ENCODE measurements around the gene FAM217B.

The FAM217B gene, protein sequence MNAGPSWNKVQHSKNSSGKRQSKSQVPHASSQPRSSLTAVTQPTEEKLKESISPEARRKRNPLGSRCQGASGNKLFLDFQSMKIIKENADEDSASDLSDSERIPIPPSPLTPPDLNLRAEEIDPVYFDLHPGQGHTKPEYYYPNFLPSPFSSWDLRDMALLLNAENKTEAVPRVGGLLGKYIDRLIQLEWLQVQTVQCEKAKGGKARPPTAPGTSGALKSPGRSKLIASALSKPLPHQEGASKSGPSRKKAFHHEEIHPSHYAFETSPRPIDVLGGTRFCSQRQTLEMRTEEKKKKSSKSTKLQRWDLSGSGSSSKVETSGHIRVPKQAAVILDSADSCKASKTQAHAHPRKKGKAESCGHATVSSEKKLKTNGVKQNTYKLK

DNA sequence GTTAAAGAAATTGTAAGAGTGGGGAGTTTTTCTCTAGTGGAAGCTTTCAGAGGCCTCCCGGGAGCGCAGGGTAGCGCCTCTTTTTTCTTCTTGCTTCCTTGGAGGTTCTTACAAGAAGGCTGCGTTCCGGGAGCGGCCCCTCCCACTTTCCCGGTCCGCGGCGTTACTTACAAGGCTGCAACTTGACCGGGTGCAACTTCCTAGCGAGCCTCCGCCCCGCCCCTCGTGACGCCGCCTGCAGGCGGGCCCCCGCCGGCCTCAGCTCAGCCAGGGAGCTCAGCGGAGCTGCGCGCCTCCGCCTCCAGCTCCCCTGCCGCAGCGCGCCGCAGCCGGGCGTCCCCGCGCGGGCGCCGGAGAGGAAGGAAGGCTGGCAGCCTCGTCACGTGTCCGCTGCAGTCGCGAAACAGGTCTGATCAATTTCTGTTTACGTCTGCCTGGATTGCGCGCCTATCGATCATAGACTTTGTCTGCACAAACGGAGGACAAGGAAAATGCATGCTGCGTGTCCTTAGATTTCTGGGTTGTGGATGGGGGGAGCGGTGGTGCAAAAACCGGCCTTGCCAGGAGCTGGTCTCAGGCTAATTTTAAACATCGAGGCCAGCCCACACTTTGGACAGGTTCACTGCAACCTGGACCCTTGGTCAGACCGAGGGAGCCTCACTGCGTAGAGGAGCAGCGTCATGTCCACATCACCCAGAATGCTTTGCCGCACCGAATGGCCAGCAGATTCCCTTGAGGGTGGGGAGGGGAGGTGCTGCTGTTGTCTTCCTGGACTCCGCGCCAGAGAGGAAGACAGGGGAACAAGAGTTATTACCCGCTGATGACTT is at the start of gene FAM217B, which contains the start of gene PPP1R3D:
TSS of gene FAM217B (plus strand) at position 261 of the 827 bp plus-strand sequence. CDS start 3,555 bp downstream, outside the sequence.
TSS of gene PPP1R3D (minus strand) at position 177 of the 827 bp plus-strand sequence. CDS start 374 bp downstream, outside the sequence.
- peak; percentile 79 for DNase-seq

DNA sequence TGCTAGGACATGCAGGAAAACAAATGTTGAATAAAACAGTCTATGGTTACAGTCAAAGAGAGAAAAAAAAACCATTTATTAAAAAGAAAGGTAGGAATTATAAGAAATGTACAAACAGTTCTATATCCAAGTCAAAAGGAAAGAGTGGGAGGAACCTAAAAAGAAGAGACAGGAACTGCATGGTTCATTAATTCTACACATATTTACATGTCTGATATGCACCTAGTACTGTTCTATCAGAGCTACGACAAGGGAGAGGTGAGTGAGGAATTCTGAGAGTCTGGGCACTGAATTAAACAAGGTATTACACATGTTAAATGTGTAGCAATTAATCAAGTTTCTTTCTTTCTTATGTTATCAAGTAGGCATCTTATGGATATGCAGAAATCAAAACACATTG is 48.6 kb upstream of the FAM217B start:
- no peak for DNase-seq

DNA sequence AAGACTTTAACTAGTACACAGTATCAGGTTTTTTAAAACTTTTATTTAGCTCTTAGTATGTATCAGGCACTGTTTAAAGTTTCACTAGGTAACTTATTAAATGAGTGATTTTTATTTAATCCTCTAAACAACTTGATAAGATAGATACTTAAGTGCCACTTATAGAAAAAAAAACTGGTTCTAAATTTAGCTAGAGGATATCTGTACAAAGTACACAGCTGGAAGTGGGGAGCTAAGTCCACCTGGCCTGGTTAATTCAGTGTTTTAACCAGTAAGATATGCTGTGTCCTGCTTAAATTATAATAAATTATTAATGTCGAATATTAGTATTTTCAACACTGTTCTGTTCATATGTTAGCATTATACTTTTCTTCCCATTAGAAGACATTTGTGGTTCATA is 44.3 kb upstream of the FAM217B start:
- no peak for DNase-seq

DNA sequence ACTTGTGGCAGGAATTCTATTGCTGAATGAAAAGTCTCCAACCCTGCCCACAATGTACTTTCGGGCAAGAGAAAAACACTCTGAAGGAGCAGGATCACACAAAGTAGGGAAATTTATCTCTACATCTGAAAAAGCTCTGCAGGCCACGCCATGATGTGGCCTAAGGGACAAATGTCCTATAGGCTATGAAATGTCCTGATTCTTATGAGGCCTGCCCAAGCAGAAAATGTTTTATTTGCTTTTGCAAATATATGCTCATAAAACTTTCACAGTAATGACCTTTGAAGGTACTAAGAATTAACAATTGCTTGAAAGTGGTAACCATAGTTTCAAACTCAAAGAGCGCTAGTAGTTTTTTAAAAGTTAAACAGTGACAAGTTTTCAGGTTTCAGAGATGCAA is 37.7 kb upstream of the FAM217B start:
- DNase-seq: no peak

DNA sequence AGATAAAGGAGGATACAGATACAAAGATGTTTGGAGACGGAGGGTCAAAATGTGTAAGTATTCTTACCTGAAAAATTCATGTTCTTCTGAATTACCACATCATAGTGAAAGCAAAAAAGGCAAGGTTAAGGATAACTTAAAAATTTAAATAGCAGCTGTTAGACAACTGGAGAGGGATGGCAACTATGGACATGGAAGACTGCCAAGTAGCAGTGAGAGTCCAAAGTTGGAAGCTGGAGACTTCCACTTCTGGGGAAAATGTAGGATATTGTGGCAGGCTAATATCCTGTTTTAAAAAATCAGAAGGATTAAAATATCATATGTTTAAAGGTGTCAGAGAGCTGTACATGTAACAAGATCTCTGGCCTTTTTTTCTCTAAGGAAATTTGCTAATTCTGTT is 36.6 kb upstream of the FAM217B start:
- no peak for DNase-seq

DNA sequence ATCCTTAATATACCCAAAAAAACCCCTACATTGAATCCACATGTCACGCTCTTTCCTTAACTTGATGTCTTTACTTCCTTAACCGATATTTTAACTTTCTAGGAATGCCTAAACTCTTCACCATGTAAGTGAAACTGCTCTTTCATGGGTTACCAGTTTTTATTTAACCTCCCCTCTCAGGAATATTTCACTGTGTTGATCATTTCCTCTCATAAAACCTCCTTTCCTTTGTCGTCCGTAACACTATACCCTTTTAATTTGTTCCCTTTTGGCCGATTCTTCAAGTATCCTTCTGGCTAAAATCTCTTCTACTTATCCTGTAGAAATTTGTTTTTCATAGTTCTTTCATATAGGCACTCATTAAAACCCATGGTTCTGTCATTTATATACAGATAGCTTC is 31.3 kb upstream of the FAM217B start:
- no peak for DNase-seq

DNA sequence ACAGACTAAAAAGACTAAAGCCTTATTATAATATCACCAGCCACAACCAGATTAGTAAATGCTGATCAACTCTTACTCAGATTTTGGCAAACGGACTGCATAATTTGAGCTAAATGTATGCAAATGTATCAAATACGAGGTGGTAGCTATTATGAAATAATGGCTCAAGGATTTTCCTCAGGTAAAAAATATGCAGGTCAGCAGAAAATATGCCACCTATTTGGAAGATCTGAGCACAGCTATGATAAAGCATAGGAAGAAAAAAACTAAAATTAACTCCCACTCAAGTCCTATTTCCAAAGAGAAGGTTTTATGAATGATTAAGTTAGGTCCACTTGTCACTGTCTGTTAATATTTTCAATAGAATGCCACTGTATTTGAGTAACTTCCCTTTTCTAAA is 29.1 kb upstream of the FAM217B start:
- no peak for DNase-seq

DNA sequence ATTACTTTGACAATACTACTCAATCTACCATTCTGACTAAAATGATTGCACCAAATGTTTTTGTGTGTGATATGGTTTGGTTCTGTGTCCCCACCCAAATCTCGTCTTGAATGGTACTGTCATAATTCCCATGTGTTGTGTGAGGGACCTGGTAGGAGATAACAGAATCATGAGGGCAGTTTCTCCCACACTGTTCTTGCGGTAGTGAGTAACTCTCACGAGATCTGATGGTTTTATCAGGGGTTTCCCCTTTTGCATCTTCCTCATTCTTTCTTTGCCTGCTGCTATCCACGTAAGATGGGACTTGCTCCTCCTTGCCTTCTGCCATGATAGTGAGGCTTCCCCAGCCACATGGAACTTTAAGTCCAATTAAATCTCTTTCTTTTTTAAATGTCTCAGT is 27.6 kb upstream of the FAM217B start:
- DNase-seq: no peak

DNA sequence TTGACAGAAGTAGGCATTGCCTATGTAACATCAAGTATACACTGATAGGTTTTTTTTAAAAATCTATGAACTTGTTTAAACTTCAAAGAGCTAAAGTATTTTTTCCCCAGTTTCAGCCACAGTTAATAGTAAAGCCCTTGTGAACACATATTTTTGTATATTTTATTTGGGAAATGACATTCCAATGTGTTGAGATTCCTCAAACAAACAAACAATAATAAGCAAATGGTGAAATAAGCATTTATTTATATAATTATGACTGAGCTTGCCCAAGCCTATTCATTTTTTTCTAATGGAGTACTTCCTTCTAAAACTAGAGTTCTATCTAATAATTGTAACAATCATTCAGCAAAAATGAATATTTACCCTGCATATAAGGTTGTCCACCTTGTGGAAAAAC is 19.2 kb upstream of the FAM217B start:
- no peak for DNase-seq

DNA sequence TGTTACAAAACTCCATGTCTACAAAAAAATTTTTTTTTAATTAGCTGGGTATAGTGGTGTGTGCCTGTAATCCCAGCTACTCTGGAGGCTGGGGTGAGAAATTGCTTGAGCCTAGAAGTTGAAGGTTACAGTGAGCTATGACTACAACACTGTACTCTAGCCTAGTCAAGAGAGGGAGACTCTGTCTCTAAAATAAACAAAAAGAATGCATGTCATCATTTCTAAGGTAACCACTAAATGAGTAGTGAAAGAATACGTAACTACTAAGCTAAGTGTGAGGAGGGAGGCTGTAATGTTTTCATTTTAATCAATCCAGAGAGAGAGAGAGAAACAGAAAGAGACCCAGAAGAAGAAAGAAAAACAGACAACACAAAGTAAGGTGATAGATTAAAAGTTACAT is 16.7 kb upstream of the FAM217B start:
- no peak for DNase-seq

DNA sequence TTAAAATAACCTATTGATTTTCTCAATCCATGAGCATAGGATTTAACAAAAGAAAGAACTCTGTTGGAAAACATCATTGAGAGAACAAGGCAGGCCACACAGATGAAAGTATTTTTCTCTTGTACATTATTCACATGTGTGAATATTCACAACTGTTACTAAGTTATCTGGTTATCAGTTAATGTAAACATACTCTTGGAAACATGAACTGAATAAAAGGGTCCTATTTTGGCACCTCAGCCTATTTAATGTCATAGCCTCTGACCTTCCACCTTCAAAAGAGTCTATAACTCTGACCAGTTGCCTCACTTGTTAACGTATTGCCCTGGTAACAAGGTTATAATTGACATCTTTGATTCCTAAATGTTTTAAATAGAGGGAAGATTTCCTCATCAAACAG is 14.8 kb upstream of the FAM217B start:
- DNase-seq: no peak

DNA sequence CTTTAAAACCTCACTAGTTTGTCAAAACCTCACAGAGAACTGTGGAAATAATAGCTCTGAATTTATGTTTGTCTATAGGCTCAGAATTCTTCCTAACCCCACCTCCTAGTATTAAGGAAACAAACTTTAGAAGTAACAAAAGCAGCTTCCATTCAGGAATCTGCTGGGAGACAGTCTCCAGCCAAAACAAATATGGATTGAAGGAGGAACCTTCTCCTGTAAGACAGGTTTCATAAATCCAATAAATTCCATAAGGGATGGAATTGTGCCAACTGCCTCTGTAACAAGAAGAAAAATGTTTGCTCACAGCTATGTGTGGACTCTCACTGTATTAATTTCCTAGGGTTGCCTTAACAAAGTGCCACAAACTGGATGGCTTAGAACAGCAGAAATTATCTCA is 14.3 kb upstream of the FAM217B start:
- DNase-seq: no peak

DNA sequence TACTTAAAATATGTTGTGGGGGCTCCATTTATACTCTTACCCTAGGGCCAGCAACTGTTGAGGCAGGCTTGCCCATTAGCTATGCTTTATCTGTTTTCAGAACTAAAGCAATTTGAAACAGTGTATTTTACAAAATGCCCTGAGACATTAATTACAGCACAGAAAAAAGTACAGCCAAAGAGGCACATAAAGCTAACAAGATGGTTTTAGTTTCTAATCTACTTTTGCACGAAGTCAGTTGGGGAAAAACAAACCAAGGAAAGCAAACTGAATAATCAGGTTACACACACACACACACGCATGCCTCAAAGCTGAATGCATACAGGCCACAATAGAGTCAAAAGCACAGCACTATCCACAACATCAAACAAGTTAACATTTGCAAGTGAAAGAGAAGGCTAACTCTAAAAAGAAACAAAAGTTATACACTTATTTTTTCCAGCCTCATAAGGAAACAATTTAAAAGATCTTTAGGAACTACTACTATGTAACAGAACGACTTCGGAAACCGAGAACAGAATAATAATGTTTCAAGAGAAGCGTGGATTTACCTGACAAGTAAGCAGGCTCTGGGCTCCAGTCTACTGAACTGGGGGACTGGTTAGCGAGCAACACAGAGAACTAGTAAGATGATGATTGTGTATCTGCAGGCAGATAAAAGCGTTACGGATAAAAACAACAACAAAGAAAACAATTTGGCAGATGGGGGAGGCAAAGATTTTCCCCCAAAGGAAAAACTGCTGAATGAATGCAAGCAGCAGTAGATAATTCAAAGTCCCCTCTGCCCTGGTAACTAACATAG is 8.5 kb upstream of the FAM217B start:
- DNase-seq: no peak

DNA sequence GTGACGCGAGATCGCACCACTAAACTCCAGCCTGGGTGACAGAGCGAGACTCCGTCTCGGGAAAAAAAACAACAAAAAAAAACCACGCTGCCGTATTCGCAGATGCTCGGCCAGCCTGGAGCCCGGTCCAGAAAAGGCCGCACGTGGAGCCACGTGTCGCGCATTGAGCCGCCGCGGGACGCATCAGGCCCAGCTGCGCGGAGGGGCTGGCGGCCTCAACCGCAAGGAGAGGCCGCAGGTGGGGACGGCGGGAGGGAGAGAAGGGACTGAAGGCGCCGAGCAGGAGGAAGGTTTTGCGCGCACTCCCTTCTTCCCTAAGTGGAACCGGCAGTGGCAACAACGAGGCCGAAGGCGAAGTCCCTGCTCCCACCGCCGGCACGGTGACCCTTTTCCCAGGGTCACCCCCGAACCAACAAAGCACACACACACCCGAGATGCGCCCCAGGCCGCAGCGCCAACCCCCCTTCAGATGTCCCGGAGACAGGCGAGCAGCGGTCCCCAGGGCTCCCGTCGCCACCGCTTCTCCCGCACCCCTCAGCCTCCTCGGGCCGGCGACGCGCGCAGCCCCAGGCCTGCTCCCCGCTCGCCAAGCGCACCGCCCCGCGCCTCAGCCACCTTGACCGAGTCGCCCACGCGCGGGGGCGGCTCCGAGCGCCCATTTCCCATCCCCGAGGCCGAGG is 7.4 kb upstream of the FAM217B start:
- DNase-seq: no peak

DNA sequence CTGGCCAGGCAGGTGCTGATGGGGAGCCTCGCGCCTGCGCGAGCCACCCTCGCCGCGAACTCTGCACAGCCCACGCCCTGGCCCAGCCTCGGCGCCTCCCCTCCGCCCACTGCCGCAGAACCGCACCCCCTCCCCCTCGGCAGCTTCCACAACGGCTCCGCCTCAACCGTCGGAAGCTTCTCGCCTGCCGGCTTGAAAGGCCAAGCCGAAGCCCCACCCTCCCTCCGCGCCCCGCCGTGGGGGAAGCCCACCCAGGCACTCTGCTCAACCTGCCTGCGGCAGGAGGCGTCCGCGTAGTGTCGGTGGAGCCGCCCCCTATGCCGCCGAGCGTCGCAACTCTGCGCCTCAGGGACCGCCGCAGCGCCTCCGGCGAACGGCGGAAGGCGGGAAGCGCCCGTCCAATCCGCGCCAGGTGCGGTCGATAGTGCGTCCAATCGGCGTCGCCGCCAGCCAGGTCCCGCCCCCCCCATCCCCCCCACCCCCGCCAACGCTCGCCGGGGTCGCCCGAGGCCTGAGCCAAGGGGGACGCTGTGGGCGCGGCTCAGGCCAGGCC is 6.8 kb upstream of the FAM217B start, which contains the start of gene SYCP2:
TSS of gene SYCP2 (minus strand) at position 342 of the 553 bp plus-strand sequence. CDS start 11,224 bp downstream, outside the sequence.
- DNase-seq: peak; percentile 53

DNA sequence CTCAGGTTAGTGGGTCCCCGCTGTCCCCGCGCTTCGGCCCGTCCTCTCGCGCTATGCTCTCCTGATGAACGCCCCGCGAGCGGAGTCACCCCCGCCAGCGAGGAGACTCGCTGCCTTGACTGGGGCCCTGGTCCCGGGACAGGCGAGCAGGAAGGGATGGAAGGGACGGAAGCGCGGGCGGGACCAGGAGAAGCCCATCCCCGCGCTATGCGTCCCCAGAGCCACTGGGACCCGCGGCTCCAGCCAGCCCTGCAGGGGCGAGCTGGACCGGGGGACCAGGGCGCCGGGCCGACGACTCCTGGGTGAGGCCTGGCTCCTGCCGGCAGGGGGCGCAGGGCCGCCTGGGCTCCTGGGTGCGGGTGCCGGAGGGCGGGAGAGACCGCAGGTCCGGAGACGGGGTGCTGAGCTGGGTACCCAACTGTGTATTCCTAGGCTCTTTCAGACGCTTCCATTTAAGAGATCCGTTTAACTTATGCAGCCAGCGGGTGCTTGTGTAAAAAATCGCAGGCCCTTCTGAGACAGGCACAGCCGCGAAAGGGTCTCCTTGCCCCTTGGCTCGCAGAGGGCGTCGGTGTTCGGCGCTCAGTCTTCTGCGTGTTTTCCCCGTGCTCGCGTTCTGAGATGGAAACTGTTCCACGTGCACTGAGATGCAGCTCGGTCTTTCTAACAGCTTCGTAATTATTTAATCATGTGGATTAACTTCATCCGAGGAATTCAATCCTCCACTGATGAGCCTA is 6.2 kb upstream of the FAM217B start:
- peak; percentile 71 for DNase-seq

DNA sequence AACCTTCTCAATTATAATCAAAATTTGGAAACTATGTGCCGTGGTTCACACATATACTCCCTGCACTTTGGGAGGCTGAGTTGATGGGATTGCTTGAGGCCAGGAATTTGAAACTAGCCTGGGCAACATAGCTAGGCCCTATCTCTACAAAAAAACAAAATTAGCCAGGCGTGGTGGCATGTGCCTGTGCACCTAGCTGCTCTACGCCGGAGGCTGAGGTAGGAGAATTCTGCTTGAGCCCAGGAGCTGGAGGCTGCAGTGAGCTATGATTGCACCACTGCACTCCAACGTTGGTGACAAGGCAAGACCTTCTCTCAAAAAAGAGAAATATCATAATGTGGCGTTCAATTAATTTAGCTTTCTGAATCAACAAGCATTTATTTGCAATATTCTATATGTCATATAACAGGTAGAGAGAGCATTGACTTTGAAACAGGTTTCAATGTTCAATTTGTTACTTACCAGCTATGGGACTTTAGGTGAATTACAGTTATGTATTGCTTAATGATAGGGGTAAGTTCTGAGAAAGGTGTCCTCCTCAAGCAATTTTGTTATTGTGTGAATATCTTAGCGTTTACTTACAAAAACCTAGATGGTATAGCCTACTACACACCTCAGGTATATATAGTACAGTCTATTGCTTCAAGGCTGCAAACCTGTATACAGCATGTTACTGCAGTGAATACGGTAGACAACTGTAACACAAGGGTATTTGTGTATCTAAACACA is 4.6 kb upstream of the FAM217B start:
- DNase-seq: no peak

DNA sequence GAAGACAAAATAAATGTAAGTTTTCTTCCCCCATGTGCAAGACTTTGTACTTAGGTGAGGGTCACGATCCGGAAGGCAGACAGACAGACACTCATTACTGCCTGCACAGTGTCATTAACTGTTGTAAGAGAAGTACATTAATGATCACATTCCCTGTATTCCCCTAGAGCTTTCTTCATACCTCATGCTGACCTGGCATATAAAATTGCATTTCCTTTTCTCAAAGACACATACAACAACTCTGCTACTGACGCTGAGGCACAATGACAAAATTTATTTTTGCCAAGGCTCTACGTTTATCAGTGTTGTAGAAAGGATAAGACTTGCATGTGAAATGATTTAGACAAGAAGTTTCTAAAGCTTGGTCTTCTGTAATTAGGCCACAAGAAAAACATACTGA is 3.8 kb upstream of the FAM217B start:
- no peak for DNase-seq

DNA sequence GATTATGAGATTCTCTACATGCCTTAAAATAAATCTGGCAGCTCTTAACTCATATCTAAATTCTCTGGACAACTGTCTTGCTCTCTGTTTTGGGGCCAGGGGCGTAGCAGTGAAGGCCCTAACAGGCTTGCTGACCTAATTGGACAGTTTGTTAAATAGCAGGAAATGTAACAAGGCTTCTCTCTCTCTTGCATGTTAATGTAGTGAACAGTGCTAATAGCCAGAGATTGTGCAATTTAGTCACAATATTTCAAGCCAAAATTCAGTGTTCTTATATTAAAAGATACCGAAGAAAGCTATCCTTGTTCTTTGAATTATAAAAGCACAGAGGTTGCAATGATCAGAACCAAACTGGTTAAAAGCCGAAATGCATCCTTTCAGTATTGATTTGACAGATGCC is 3.0 kb upstream of the FAM217B start:
- DNase-seq: no peak

DNA sequence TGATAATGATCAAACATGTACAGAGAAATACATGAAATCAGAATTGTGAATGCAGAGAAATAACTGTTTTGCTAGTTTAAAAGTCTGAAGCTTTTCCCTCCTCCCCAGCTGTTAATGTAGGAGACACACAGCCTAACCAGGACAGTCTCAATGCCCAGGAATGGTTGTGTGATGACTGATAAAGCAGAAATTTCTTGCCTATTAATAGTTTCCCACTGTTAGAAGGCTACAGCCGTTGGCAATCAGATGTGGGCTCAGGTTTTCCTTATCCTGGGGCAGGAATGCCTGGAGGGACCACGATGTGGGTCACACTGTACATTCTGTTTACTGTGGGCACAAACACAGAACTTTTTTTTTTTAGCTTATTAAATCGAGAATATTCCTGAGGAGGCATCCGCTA is 2.0 kb upstream of the FAM217B start:
- no peak for DNase-seq

DNA sequence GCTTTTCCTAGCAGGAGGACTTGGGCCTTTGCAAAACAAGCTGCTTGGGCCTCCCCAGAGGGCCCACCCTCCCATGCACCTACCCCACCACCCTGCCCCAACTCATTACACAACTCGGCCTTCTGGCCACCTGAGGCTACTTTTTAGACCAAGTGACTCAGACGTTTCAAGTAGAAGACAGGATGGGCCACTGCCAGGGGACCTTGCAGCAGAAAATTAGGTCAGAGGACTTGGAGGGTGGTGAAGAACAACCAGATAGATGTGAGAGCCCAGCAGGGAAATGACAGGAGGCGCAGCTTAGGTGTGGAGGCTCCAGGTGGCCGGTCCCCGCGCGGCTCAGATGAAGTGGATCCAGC is 1.5 kb upstream of the FAM217B start:
- no peak for DNase-seq
